ENCODE measurements around the gene RPL4. TPM values are rescaled to one million over a fixed set of nuclear protein-coding genes. Genes with fewer than 3 reads are reported as not detected.

The RPL4 gene
- total and polyA plus RNA-seq, 2 of the 8 experiments (the other 6 are each of a cell fraction or from before 2014, with no cell fraction given), result 3,950 to 3,973 TPM

DNA sequence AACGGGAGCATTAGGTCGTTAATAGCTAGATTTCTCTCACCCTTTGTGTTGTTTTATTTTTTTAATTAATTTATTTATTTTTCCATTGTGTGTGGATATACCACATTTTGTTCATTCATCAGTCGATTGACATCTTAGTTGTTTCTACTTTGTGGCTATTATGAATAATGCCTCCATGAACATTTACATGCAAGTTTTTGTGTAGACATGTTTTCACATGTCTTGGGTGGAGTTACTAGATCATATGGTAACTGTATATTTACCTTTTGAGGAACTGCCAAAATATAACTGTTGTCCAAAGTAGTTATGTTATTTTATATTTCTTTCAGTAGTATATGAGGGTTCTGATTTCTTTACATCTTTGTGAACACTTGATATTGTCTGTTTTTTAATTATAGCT, 19.3 kb upstream of the RPL4 start:
- no peak overlapping the region for H3K4ac ChIP-seq (replicated peaks; ENCODE audit: insufficient read length, low read depth, low read length)

More for the DNA sequence above, 19.3 kb upstream of the RPL4 start:
- H4K8ac ChIP-seq (ENCODE audit: extremely low read depth, insufficient read depth, low read length), result no peak overlapping the region
- H3K79me2 ChIP-seq (ENCODE audit: control insufficient read depth in 1 of 2, insufficient read depth in 2 of 2, low read length in 2 of 2), result no peaks in the 10 kb centered on the region
- H3K9ac ChIP-seq (replicated peaks in 1 of 4; ENCODE audit: extremely low read depth in 1 of 4, low read depth in 3 of 4, low read length in 3 of 4), result no peak overlapping the region
- no peaks in the 10 kb centered on the region for H3K4me1 ChIP-seq (replicated peaks in 1 of 4; ENCODE audit: control insufficient read depth in 3 of 4, insufficient read depth in 4 of 4, low read length in 3 of 4)
- ChIA-PET POLR2A (ENCODE audit: partially characterized antibody) (interaction anchor here (0.9 to 1.3 kb wide), 4 partner anchors 17 to 31 kb away, joined by 3 to 9 read pairs (median 3); partner anchors contain the start of genes RPL4 and ZWILCH), CTCF (ENCODE audit: partially characterized antibody) (no interaction called here)
- H2BK20ac ChIP-seq (ENCODE audit: low read length), result no peak overlapping the region
- peaks cover 2 to 3% of the 10 kb centered on the region in 2 experiments for H4K20me1 ChIP-seq (replicated peaks in 1 of 2; ENCODE audit: control insufficient read depth in 1 of 2, insufficient read depth in 2 of 2, low read length in 2 of 2)
- 87% methylated on average over 3 of the region's 3 CpGs; no CpG with 5 or more reads in 1 of the 2 experiments for WGBS, 2 experiments (ENCODE audit: extremely low coverage in 1 of 2, insufficient coverage in 1 of 2, insufficient read length in 1 of 2, insufficient replicate concordance in 2 of 2, low coverage in 1 of 2, low lambda C conversion rate in 2 of 2, missing lambda C conversion rate in 1 of 2)
- no peak for DNase-seq (ENCODE audit: low read depth in 1 of 2, low spot score in 2 of 2)
- H3K27me3 ChIP-seq (replicated peaks in 1 of 4; ENCODE audit: control insufficient read depth in 3 of 4, extremely low read depth in 1 of 4, insufficient read depth in 3 of 4, low read length in 3 of 4), result no peaks in the 10 kb centered on the region
- H2BK120ac ChIP-seq (replicated peaks; ENCODE audit: low read depth, low read length), result no peak overlapping the region
- H4K91ac ChIP-seq (replicated peaks; ENCODE audit: insufficient read length, low read length), result no peak overlapping the region
- no peak overlapping the region for H3K18ac ChIP-seq (ENCODE audit: extremely low read depth, low read length)
- H3K56ac ChIP-seq (replicated peaks; ENCODE audit: insufficient read length, low read depth, low read length), result no peak overlapping the region
- no peak overlapping the region for H2BK15ac ChIP-seq (ENCODE audit: low read length)
- TF ChIP-seq RNF2 (IDR thresholded peaks at IDR 0.05; ENCODE audit: borderline replicate concordance, low read depth, low read length, missing control alignments, poor library complexity, severe bottlenecking) (no peak), SUZ12 (IDR thresholded peaks at IDR 0.05; ENCODE audit: low read length) (no peak), BACH1 (IDR thresholded peaks at IDR 0.05; ENCODE audit: low read length) (no peak), KDM1A (IDR thresholded peaks at IDR 0.05; ENCODE audit: borderline replicate concordance, low read length) (no peak), SIX5 (IDR thresholded peaks at IDR 0.05; ENCODE audit: low read depth, low read length) (no peak), BCL11A (IDR thresholded peaks at IDR 0.05; ENCODE audit: low read depth in 2 of 2, low read length in 2 of 2) (no peak), BRCA1 (IDR thresholded peaks at IDR 0.05; ENCODE audit: low read depth, low read length) (no peak), GABPA (IDR thresholded peaks at IDR 0.05; ENCODE audit: borderline replicate concordance, insufficient read depth, low read length) (no peak), CHD2 (IDR thresholded peaks at IDR 0.05; ENCODE audit: low read length) (no peak), TAF1 (IDR thresholded peaks at IDR 0.05; ENCODE audit: low read depth, low read length) (no peak), RAD21 (IDR thresholded peaks at IDR 0.05 in 1 of 2, conservative IDR thresholded peaks at IDR 0.05 in 1 of 2; ENCODE audit: low read depth in 2 of 2, low read length in 2 of 2) (no peak), EP300 (IDR thresholded peaks at IDR 0.05; ENCODE audit: borderline replicate concordance in 1 of 2, low read depth in 2 of 2, low read length in 2 of 2) (no peak), CBX5 (IDR thresholded peaks at IDR 0.05; ENCODE audit: low read depth, low read length) (no peak)
- H3K9me3 ChIP-seq (ENCODE audit: insufficient read depth in 2 of 2, low read depth in 1 of 2, low read length in 1 of 2), result no peaks in the 10 kb centered on the region
- no peak overlapping the region for H3K23ac ChIP-seq (ENCODE audit: insufficient read length)
- no peak overlapping the region for H3K4me3 ChIP-seq (ENCODE audit: extremely low read depth in 1 of 4, insufficient read depth in 2 of 4, low read depth in 3 of 4, low read length in 4 of 4)
- FAIRE-seq, result no peak
- no peak overlapping the region for H3K27ac ChIP-seq (ENCODE audit: low read depth, low read length)
- no peak overlapping the region for H2AFZ ChIP-seq (ENCODE audit: low read length)
- H3K23me2 ChIP-seq (ENCODE audit: low read depth, low read length), result no peaks in the 10 kb centered on the region
- no peak overlapping the region for H4K5ac ChIP-seq (ENCODE audit: insufficient read length, low read depth, low read length)
- H2BK12ac ChIP-seq (ENCODE audit: low read depth, low read length), result no peak overlapping the region
- no peak overlapping the region for H2AK5ac ChIP-seq (ENCODE audit: low read depth, low read length)
- no peaks in the 10 kb centered on the region for H3K79me1 ChIP-seq (ENCODE audit: low read depth, low read length)
- no peak overlapping the region for H2BK5ac ChIP-seq (ENCODE audit: low read depth, low read length)
- no peak overlapping the region for H3K14ac ChIP-seq (ENCODE audit: insufficient read length)
- no peak overlapping the region for H3K4me2 ChIP-seq (ENCODE audit: insufficient read depth in 1 of 2, low read depth in 2 of 2, low read length in 2 of 2)
- H3K36me3 ChIP-seq (ENCODE audit: control insufficient read depth in 2 of 4, insufficient read depth in 4 of 4, low read length in 3 of 4), result peaks cover 8 to 58% (median 33%) of the 10 kb centered on the region in 4 experiments
